Stimulated activated naive CD8-positive, alpha-beta T cell treated with anti-CD3 and anti-CD28 coated beads, Interleukin-15, Interleukin-2, amounts not matched to agents 100 ng/mL and 50 ng/mL, for 24 hours (primary cell): ENCODE data around the gene DCTN2.
"Not testable (repeated sequence)": the region's sequence is repeated elsewhere in the genome, so short reads cannot be mapped to it uniquely, and the experiment has no call there.

ENCODE experiments used
- H3K27ac Mint-ChIP-seq: one replicate; pipeline ENCODE4 v1.8.0; 2021; ENCODE audit warnings: mild to moderate bottlenecking, mixed read lengths
- H3K27me3 Mint-ChIP-seq: one replicate; pipeline ENCODE4 v1.8.0; 2021; ENCODE audit warnings: mixed read lengths
- H3K36me3 Mint-ChIP-seq: one replicate; pipeline ENCODE4 v1.8.0; 2021; ENCODE audit warnings: low read depth, mixed read lengths
- H3K4me1 Mint-ChIP-seq: one replicate; pipeline ENCODE4 v1.8.0; 2021; ENCODE audit warnings: low read depth, mixed read lengths
- H3K4me3 Mint-ChIP-seq: one replicate; pipeline ENCODE4 v1.8.0; 2021; ENCODE audit warnings: mild to moderate bottlenecking, mixed read lengths
- H3K9me3 Mint-ChIP-seq: one replicate; pipeline ENCODE4 v1.8.0; 2021; ENCODE audit warnings: mixed read lengths

Gene DCTN2

DNA sequence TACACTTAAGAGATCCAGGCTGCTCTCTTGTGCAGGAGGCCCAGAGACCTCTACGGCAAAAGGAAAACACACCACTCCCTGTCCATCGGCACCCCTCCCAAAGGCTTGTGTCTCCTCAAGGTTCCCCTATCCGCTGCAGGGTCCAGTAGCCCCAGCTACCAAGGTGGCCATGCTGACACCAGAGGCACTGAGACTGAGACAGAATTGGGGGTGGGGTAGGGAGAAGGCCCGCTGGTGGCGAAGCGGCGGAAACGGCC lies 27.3 kb downstream of the DCTN2 start:
- peak overlapping the region; percentile 85 for H3K4me3 Mint-ChIP-seq
- peak overlapping the region; percentile 99 for H3K27ac Mint-ChIP-seq
- H3K9me3 Mint-ChIP-seq = no peaks in the 10 kb centered on the region
- peaks cover 55% of the 10 kb centered on the region for H3K36me3 Mint-ChIP-seq
- peaks cover 59% of the 10 kb centered on the region for H3K4me1 Mint-ChIP-seq
- H3K27me3 Mint-ChIP-seq = no peaks in the 10 kb centered on the region

DNA sequence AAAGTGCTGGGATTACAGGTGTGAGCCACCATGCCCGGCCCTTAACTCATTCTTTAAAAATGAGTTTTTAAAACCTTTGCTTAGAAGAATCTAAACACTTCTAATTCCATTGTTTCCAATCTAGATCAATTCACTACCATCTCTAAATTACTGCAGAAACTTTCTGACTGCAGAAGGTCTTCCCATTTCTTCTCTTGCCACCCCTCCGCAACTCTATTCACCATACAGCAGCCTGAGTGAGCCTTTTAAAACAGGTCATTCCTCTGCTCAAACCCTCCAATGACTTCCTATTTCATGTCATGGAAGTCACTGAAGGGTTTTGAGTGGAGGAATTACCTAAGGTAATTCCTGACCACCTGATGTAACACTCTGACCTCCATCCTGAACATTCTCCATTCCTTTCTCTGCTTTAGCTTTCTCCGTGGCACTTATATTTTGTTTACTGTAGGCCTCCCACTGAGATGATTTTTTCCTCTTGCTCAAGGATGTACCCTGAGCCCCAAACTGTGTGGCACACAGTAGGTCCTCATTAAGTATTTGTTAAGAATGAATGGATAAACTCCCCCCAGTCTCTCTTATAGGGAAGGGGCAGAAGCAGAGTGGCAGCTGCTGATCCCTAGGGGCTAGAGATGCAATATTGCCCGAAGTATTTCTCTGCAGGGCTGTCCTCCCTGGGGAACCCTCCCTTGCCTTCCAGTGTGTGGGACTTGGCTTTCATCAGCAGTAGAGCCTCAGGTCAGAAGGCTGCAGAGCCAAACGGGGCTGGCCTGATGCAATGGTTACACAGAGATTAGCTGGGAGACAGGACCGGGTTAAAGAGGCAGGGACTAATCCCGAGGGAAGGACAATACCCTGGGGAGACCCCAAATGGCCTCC lies 27.8 kb downstream of the DCTN2 start:
- Mint-ChIP-seq H3K4me1 (peaks cover 54% of the 10 kb centered on the region), H3K27ac (peak overlapping the region; percentile 99), H3K36me3 (peaks cover 61% of the 10 kb centered on the region), H3K9me3 (no peaks in the 10 kb centered on the region), H3K4me3 (peak overlapping the region; percentile 85), H3K27me3 (no peaks in the 10 kb centered on the region)

GRCh38 chr12:57518176-57518919 lies 28.6 kb downstream of the DCTN2 start:
- Mint-ChIP-seq H3K27me3 (no peaks in the 10 kb centered on the region), H3K9me3 (no peaks in the 10 kb centered on the region), H3K4me1 (peaks cover 46% of the 10 kb centered on the region), H3K4me3 (peak overlapping the region; percentile 85), H3K36me3 (peaks cover 65% of the 10 kb centered on the region), H3K27ac (peak overlapping the region; percentile 99)

- H3K9me3 Mint-ChIP-seq, H3K27me3 Mint-ChIP-seq: not testable (repeated sequence)
- H3K36me3 Mint-ChIP-seq = peaks cover 72% of the 10 kb centered on the region
- H3K4me1 Mint-ChIP-seq = peaks cover 43% of the 10 kb centered on the region
- H3K4me3 Mint-ChIP-seq = peak overlapping the region; percentile 85
- H3K27ac Mint-ChIP-seq = peak overlapping the region; percentile 72
These were observed 29.3 kb downstream of the DCTN2 start for GRCh38 chr12:57517718-57518117.

DNA sequence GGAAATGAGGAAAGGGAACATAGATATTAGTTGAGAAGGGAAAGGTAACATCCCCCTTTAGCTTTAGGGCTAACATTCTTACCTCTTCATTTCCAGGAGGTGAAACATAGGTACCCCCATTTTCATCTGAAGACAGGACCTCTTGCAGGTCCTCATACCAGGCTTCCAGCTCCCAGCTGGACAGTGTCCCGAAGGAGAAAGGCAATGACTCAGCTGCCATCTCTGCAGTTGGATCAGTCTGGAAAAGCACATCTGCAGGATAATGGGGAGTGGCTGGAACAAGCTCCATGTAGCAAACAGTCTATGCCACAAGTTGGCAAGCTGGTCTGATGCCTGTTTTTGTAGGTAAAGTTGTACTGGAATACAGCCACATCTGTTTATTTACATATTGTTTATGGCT lies 29.8 kb downstream of the DCTN2 start:
- Mint-ChIP-seq H3K4me1 (peaks cover 41% of the 10 kb centered on the region), H3K9me3 (no peaks in the 10 kb centered on the region), H3K4me3 (peak overlapping the region; percentile 41)

GRCh38 chr12:57516617-57517153 lies 30.3 kb downstream of the DCTN2 start:
- Mint-ChIP-seq H3K4me1 (peaks cover 36% of the 10 kb centered on the region), H3K27me3 (no peaks in the 10 kb centered on the region), H3K27ac (peak overlapping the region; percentile 72), H3K36me3 (peaks cover 82% of the 10 kb centered on the region), H3K9me3 (no peaks in the 10 kb centered on the region), H3K4me3 (no peak overlapping the region)

More for the DNA sequence above, 29.8 kb downstream of the DCTN2 start:
- Mint-ChIP-seq H3K27me3 (no peaks in the 10 kb centered on the region), H3K27ac (peak overlapping the region; percentile 72), H3K36me3 (peaks cover 77% of the 10 kb centered on the region)

DNA sequence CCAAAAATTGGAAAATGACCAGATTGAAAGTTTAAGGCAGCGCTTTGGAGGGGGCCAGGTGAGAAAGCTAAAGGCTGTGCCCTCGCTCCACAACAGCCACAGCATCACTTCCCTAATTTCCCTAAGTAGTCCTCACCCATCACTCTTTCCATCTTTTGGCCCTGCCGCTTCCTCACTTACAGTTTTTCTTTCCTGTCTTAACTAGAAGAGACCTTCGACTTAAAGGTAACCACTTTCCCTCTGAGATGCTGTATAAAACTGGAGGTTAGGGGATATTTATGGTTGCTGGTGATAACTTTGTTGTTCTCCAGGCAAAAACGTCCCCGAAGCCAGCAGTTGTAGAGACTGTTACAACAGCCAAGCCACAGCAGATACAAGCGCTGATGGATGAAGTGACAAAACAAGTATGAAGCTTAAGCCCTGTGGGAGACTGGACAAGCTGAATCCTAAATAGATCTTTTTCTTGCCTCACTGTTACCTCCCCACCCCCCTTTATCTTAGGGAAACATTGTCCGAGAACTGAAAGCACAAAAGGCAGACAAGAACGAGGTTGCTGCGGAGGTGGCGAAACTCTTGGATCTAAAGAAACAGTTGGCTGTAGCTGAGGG lies 31.0 kb downstream of the DCTN2 start:
- Mint-ChIP-seq H3K27ac (peak overlapping the region; percentile 79), H3K36me3 (peaks cover 83% of the 10 kb centered on the region), H3K4me3 (no peak overlapping the region), H3K4me1 (peaks cover 30% of the 10 kb centered on the region), H3K27me3 (no peaks in the 10 kb centered on the region), H3K9me3 (no peaks in the 10 kb centered on the region)

GRCh38 chr12:57515408-57515933 lies 31.5 kb downstream of the DCTN2 start:
- H3K27ac Mint-ChIP-seq = no peak overlapping the region
- peaks cover 83% of the 10 kb centered on the region for H3K36me3 Mint-ChIP-seq
- H3K4me1 Mint-ChIP-seq = peaks cover 27% of the 10 kb centered on the region

DNA sequence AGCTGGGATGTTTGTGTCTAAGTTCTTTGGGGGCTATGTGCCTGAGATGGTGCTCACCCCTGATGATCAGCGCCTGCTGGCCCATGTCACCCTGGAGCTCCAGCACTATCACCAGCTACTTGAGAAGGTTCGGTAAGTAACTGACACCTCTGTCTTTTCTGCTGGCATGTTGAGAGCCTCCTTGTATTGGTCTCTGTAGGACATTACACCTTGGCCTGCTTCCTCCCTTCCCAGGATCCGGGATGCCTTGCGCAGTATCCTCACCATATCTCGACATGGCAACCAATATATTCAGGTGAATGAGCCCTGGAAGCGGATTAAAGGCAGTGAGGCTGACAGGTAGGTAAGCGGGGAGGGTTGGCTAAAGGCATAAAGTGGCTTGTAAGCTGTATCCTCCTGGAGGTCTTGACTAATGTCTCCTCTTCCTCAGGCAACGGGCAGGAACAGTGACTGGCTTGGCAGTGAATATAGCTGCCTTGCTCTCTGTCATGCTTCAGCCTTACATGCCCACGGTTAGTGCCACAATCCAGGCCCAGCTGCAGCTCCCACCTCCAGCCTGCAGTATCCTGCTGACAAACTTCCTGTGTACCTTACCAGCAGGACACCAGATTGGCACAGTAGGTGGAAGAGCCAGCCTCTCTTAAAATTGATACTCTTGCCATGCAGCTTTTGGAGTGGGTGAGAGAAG lies 32.1 kb downstream of the DCTN2 start:
- Mint-ChIP-seq H3K27ac (peak overlapping the region; percentile 28), H3K36me3 (peaks cover 81% of the 10 kb centered on the region), H3K4me3 (no peak overlapping the region), H3K27me3 (no peaks in the 10 kb centered on the region), H3K9me3 (no peaks in the 10 kb centered on the region), H3K4me1 (peaks cover 27% of the 10 kb centered on the region)

More at GRCh38 chr12:57515408-57515933, 31.5 kb downstream of the DCTN2 start:
- Mint-ChIP-seq H3K4me3 (no peak overlapping the region), H3K9me3 (no peaks in the 10 kb centered on the region), H3K27me3 (no peaks in the 10 kb centered on the region)

DNA sequence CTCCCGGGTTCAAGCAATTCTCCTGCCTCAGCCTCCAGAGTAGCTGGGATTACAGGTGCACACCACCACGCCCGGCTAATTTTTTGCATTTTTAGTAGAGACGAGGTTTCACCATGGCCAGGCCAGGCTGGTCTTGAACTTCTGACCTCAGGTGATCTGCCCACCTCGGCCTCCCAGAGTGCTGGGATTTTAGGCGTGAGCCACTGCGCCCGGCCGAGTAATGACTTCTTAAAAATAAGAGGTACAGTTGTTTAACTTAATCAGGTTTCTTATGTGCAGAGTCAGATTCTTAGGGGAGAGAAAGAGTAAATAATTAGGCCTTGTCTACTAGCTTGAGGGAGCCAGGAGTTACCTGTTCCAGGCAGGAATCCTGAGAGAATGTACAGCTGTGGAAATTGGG lies 32.7 kb downstream of the DCTN2 start:
- not testable (repeated sequence) for H3K4me3 Mint-ChIP-seq, H3K27me3 Mint-ChIP-seq, H3K9me3 Mint-ChIP-seq
- H3K4me1 Mint-ChIP-seq = peaks cover 28% of the 10 kb centered on the region
- H3K27ac Mint-ChIP-seq = peak overlapping the region; percentile 28
- H3K36me3 Mint-ChIP-seq = peaks cover 81% of the 10 kb centered on the region

DNA sequence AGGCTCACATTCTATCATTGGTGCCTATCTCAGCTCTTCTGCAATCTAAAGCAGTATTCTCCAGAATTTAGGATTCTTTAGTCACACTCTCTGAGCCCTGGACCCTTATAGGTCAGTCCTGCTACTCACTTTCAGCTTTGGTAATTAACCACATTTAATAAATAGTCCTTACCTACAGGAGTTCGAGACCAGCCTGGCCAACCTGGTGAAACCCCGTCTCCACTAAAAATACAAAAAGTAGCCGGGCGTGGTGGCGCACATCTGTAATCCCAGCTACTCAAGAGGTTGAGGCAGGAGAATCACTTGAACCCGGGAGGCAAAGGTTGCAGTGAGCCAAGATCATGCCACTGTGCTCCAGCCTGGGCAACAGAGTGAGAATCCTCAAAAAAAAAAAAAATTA lies 33.3 kb downstream of the DCTN2 start:
- H3K27me3 Mint-ChIP-seq, H3K4me3 Mint-ChIP-seq, H3K27ac Mint-ChIP-seq, H3K9me3 Mint-ChIP-seq: not testable (repeated sequence)
- Mint-ChIP-seq H3K4me1 (peaks cover 23% of the 10 kb centered on the region), H3K36me3 (peaks cover 81% of the 10 kb centered on the region)

GRCh38 chr12:57513266-57513665 lies 33.7 kb downstream of the DCTN2 start:
- Mint-ChIP-seq H3K4me3 (no peak overlapping the region), H3K9me3 (no peaks in the 10 kb centered on the region), H3K27ac (peak overlapping the region; percentile 68), H3K4me1 (peaks cover 18% of the 10 kb centered on the region), H3K27me3 (no peaks in the 10 kb centered on the region), H3K36me3 (peaks cover 81% of the 10 kb centered on the region)

GRCh38 chr12:57512665-57513064 lies 34.3 kb downstream of the DCTN2 start:
- H3K4me3 Mint-ChIP-seq = no peak overlapping the region
- H3K36me3 Mint-ChIP-seq = peaks cover 79% of the 10 kb centered on the region
- peak overlapping the region; percentile 68 for H3K27ac Mint-ChIP-seq

DNA sequence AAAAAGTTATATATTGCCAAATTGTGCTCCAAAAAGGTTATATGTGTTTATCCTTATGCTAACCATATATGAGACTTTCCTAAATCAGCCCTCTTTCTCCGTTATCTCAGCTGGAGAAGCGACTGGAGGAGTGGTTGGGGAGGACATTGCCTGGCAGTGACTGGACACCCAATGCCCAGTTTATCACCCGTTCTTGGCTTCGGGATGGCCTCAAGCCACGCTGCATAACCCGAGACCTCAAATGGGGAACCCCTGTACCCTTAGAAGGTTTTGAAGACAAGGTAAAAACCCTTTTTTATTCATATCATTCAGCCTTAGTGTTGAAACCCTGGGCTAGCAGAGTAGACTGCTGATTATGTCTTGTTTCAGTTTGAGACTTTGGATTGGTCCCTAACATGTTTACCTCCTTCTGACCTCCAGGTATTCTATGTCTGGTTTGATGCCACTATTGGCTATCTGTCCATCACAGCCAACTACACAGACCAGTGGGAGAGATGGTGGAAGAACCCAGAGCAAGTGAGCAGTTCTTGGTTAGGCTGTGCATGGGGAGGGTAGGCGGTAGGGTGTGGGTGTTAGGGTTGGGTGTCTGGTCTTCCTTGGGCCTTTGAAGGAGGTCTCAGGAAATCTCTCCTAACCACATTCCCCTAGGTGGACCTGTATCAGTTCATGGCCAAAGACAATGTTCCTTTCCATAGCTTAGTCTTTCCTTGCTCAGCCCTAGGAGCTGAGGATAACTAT lies 35.2 kb downstream of the DCTN2 start:
- H3K27ac Mint-ChIP-seq = peak overlapping the region; percentile 26
- H3K36me3 Mint-ChIP-seq = peaks cover 70% of the 10 kb centered on the region
- peaks cover 3% of the 10 kb centered on the region for H3K4me1 Mint-ChIP-seq
- no peaks in the 10 kb centered on the region for H3K27me3 Mint-ChIP-seq
- H3K4me3 Mint-ChIP-seq = no peak overlapping the region
- H3K9me3 Mint-ChIP-seq = no peaks in the 10 kb centered on the region

More at GRCh38 chr12:57512665-57513064, 34.3 kb downstream of the DCTN2 start:
- Mint-ChIP-seq H3K27me3 (no peaks in the 10 kb centered on the region), H3K9me3 (no peaks in the 10 kb centered on the region), H3K4me1 (peaks cover 12% of the 10 kb centered on the region)
